Measurements from ENCODE around the gene CRKL.
"Not testable (repeated sequence)": the region's sequence is repeated elsewhere in the genome, so short reads cannot be mapped to it uniquely, and the experiment has no call there.

The CRKL gene

GRCh38 chr22:20889025-20889704 is 28.0 kb upstream of the CRKL start:
- H3K9me3 Mint-ChIP-seq, result no peaks in the 10 kb centered on the region
- H3K36me3 Mint-ChIP-seq, result peaks cover 16% of the 10 kb centered on the region
- no peak overlapping the region for H3K4me3 Mint-ChIP-seq
- H3K27me3 Mint-ChIP-seq, result no peaks in the 10 kb centered on the region
- no peaks in the 10 kb centered on the region for H3K4me1 Mint-ChIP-seq
- no peak overlapping the region for H3K27ac Mint-ChIP-seq

GRCh38 chr22:20889904-20890540 is 27.2 kb upstream of the CRKL start:
- Mint-ChIP-seq H3K4me1 (no peaks in the 10 kb centered on the region), H3K36me3 (peaks cover 13% of the 10 kb centered on the region), H3K9me3 (no peaks in the 10 kb centered on the region), H3K4me3 (no peak overlapping the region), H3K27ac (no peak overlapping the region), H3K27me3 (no peaks in the 10 kb centered on the region)

GRCh38 chr22:20890975-20891374 is 26.2 kb upstream of the CRKL start:
- Mint-ChIP-seq H3K9me3 (no peaks in the 10 kb centered on the region), H3K36me3 (peaks cover 13% of the 10 kb centered on the region), H3K27ac (no peak overlapping the region), H3K4me3 (no peak overlapping the region), H3K27me3 (peaks cover 2% of the 10 kb centered on the region), H3K4me1 (no peaks in the 10 kb centered on the region)

GRCh38 chr22:20897737-20898136 is 19.5 kb upstream of the CRKL start:
- H3K27ac Mint-ChIP-seq, H3K27me3 Mint-ChIP-seq, H3K36me3 Mint-ChIP-seq, H3K4me1 Mint-ChIP-seq, H3K4me3 Mint-ChIP-seq, H3K9me3 Mint-ChIP-seq: not testable (repeated sequence)

GRCh38 chr22:20899827-20900423 is 17.3 kb upstream of the CRKL start:
- Mint-ChIP-seq H3K4me3 (no peak overlapping the region), H3K9me3 (no peaks in the 10 kb centered on the region), H3K27me3 (peaks cover 2% of the 10 kb centered on the region), H3K36me3 (no peaks in the 10 kb centered on the region), H3K27ac (no peak overlapping the region), H3K4me1 (no peaks in the 10 kb centered on the region)

GRCh38 chr22:20901093-20902033 is 15.8 kb upstream of the CRKL start:
- H3K27me3 Mint-ChIP-seq, H3K27ac Mint-ChIP-seq, H3K9me3 Mint-ChIP-seq, H3K4me3 Mint-ChIP-seq, H3K4me1 Mint-ChIP-seq, H3K36me3 Mint-ChIP-seq: not testable (repeated sequence)

GRCh38 chr22:20903093-20903492 is 14.1 kb upstream of the CRKL start:
- no peak overlapping the region for H3K27ac Mint-ChIP-seq
- no peaks in the 10 kb centered on the region for H3K9me3 Mint-ChIP-seq
- no peaks in the 10 kb centered on the region for H3K27me3 Mint-ChIP-seq
- no peak overlapping the region for H3K4me3 Mint-ChIP-seq
- H3K4me1 Mint-ChIP-seq, result no peaks in the 10 kb centered on the region
- no peaks in the 10 kb centered on the region for H3K36me3 Mint-ChIP-seq

GRCh38 chr22:20904008-20904979 is 12.9 kb upstream of the CRKL start:
- H3K4me1 Mint-ChIP-seq, result no peaks in the 10 kb centered on the region
- H3K9me3 Mint-ChIP-seq, result no peaks in the 10 kb centered on the region
- H3K27me3 Mint-ChIP-seq, result no peaks in the 10 kb centered on the region
- no peak overlapping the region for H3K27ac Mint-ChIP-seq
- no peaks in the 10 kb centered on the region for H3K36me3 Mint-ChIP-seq
- H3K4me3 Mint-ChIP-seq, result no peak overlapping the region

GRCh38 chr22:20904980-20905355 is 12.2 kb upstream of the CRKL start:
- no peaks in the 10 kb centered on the region for H3K27me3 Mint-ChIP-seq
- H3K27ac Mint-ChIP-seq, result no peak overlapping the region
- no peak overlapping the region for H3K4me3 Mint-ChIP-seq
- H3K36me3 Mint-ChIP-seq, result no peaks in the 10 kb centered on the region
- peaks cover 2% of the 10 kb centered on the region for H3K4me1 Mint-ChIP-seq
- no peaks in the 10 kb centered on the region for H3K9me3 Mint-ChIP-seq

GRCh38 chr22:20905415-20906386 is 11.5 kb upstream of the CRKL start:
- Mint-ChIP-seq H3K27me3 (no peaks in the 10 kb centered on the region), H3K36me3 (no peaks in the 10 kb centered on the region), H3K4me3 (no peak overlapping the region), H3K27ac (peak overlapping the region; percentile 30), H3K4me1 (peaks cover 3% of the 10 kb centered on the region), H3K9me3 (no peaks in the 10 kb centered on the region)

GRCh38 chr22:20906387-20906767 is 10.8 kb upstream of the CRKL start:
- H3K4me3 Mint-ChIP-seq, result no peak overlapping the region
- H3K36me3 Mint-ChIP-seq, result no peaks in the 10 kb centered on the region
- H3K9me3 Mint-ChIP-seq, result no peaks in the 10 kb centered on the region
- peaks cover 3% of the 10 kb centered on the region for H3K4me1 Mint-ChIP-seq
- no peak overlapping the region for H3K27ac Mint-ChIP-seq
- no peaks in the 10 kb centered on the region for H3K27me3 Mint-ChIP-seq

- H3K4me3 Mint-ChIP-seq, H3K27me3 Mint-ChIP-seq, H3K36me3 Mint-ChIP-seq, H3K27ac Mint-ChIP-seq, H3K9me3 Mint-ChIP-seq, H3K4me1 Mint-ChIP-seq: not testable (repeated sequence)
Measured at GRCh38 chr22:20908717-20909116, 8.5 kb upstream of the CRKL start.

GRCh38 chr22:20909543-20910303 is 7.5 kb upstream of the CRKL start:
- Mint-ChIP-seq H3K27me3 (no peaks in the 10 kb centered on the region), H3K27ac (no peak overlapping the region), H3K36me3 (no peaks in the 10 kb centered on the region), H3K9me3 (no peaks in the 10 kb centered on the region), H3K4me3 (no peak overlapping the region), H3K4me1 (peaks cover 3% of the 10 kb centered on the region)
